ENCODE measurements around the gene EPHX1. TPM values are rescaled to one million over a fixed set of nuclear protein-coding genes. Genes with fewer than 3 reads are reported as not detected.

Gene EPHX1
- total and polyA plus RNA-seq, 4 donors = 93.8 to 1,448 (median 204) TPM

- TF ChIP-seq, protein P1, sequence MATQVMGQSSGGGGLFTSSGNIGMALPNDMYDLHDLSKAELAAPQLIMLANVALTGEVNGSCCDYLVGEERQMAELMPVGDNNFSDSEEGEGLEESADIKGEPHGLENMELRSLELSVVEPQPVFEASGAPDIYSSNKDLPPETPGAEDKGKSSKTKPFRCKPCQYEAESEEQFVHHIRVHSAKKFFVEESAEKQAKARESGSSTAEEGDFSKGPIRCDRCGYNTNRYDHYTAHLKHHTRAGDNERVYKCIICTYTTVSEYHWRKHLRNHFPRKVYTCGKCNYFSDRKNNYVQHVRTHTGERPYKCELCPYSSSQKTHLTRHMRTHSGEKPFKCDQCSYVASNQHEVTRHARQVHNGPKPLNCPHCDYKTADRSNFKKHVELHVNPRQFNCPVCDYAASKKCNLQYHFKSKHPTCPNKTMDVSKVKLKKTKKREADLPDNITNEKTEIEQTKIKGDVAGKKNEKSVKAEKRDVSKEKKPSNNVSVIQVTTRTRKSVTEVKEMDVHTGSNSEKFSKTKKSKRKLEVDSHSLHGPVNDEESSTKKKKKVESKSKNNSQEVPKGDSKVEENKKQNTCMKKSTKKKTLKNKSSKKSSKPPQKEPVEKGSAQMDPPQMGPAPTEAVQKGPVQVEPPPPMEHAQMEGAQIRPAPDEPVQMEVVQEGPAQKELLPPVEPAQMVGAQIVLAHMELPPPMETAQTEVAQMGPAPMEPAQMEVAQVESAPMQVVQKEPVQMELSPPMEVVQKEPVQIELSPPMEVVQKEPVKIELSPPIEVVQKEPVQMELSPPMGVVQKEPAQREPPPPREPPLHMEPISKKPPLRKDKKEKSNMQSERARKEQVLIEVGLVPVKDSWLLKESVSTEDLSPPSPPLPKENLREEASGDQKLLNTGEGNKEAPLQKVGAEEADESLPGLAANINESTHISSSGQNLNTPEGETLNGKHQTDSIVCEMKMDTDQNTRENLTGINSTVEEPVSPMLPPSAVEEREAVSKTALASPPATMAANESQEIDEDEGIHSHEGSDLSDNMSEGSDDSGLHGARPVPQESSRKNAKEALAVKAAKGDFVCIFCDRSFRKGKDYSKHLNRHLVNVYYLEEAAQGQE (IDR thresholded peaks at IDR 0.05) = no peak
- TF ChIP-seq HNF4A (conservative IDR thresholded peaks at IDR 0.05) (peak in 1 of 2 donors; percentile 12), GABPA (IDR thresholded peaks at IDR 0.05 in 1 of 2, conservative IDR thresholded peaks at IDR 0.05 in 1 of 2) (no peak), RXRA (IDR thresholded peaks at IDR 0.05) (no peak)
- TF ChIP-seq, protein P2, sequence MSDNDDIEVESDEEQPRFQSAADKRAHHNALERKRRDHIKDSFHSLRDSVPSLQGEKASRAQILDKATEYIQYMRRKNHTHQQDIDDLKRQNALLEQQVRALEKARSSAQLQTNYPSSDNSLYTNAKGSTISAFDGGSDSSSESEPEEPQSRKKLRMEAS (IDR thresholded peaks at IDR 0.05) = no peak
Observed at GRCh38 chr1:225772323-225772768, 37.6 kb upstream of the EPHX1 start (continued).

DNA sequence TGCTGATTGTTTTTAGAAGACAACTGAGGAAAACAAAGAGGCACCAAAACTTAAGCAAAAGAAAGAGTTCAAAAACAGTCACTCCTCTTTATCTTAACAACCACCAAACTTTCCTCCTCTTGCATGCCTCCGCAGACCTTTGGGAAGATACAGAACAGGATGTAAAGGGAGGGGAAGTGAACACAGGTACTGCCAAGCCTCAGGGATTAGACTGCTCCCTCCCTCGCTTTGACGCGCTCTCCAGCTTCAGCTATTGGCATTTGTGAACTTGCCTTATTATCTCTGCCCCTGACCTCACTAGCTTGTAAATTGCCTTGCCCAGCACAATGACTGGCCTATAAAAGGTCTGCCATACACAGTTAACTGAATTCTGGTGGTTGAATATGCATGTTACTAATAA, 37.1 kb upstream of the EPHX1 start:
- 38% methylated on average over 4 of the region's 4 CpGs for WGBS
- H3K27ac ChIP-seq (ENCODE audit: low read depth in 1 of 2, low read length in 2 of 2) = no peak overlapping the region

More for the DNA sequence above, 37.1 kb upstream of the EPHX1 start:
- Histone ChIP-seq H3K4me3 (ENCODE audit: low read depth in 1 of 3, low read length in 3 of 3) (no peak overlapping the region), H3K9ac (ENCODE audit: low read depth in 1 of 2, low read length in 2 of 2) (peak overlapping the region in 1 of 2 donors; percentile 52), H3K9me3 (ENCODE audit: control insufficient read depth in 4 of 4, low read length in 3 of 4) (no peaks in the 10 kb centered on the region), H3K27me3 (ENCODE audit: control insufficient read depth in 4 of 4, insufficient read depth in 4 of 4, low read length in 3 of 4) (no peaks in the 10 kb centered on the region), H3K4me1 (ENCODE audit: control insufficient read depth in 4 of 4, insufficient read depth in 4 of 4, low read length in 3 of 4) (peaks cover 0 to 13% (median 10%) of the 10 kb centered on the region in 4 donors), H3K36me3 (ENCODE audit: control insufficient read depth in 4 of 4, insufficient read depth in 3 of 4, low read depth in 1 of 4, low read length in 3 of 4) (no peaks in the 10 kb centered on the region)
- DNase-seq (ENCODE audit: low spot score) = no peak
- TF ChIP-seq CTCF (IDR thresholded peaks at IDR 0.05; ENCODE audit: low read depth, low read length, missing input control) (no peak), GABPA (IDR thresholded peaks at IDR 0.05 in 1 of 2, conservative IDR thresholded peaks at IDR 0.05 in 1 of 2) (no peak), SP1 (IDR thresholded peaks at IDR 0.05) (no peak), YY1 (IDR thresholded peaks at IDR 0.05) (no peak), NR2F2 (IDR thresholded peaks at IDR 0.05) (no peak), RAD21 (IDR thresholded peaks at IDR 0.05) (no peak), HNF4A (conservative IDR thresholded peaks at IDR 0.05) (no peak), JUND (IDR thresholded peaks at IDR 0.05) (no peak), EGR1 (IDR thresholded peaks at IDR 0.05; ENCODE audit: low read depth in 2 of 2) (no peak), FOXA2 (IDR thresholded peaks at IDR 0.05) (no peak), HNF4G (IDR thresholded peaks at IDR 0.05) (no peak), RXRA (IDR thresholded peaks at IDR 0.05) (no peak), TAF1 (conservative IDR thresholded peaks at IDR 0.05) (no peak)
- TF ChIP-seq, protein P2 (IDR thresholded peaks at IDR 0.05) = no peak
- TF ChIP-seq, protein P3, sequence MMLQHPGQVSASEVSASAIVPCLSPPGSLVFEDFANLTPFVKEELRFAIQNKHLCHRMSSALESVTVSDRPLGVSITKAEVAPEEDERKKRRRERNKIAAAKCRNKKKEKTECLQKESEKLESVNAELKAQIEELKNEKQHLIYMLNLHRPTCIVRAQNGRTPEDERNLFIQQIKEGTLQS (IDR thresholded peaks at IDR 0.05) = no peak
- TF ChIP-seq, protein P4, sequence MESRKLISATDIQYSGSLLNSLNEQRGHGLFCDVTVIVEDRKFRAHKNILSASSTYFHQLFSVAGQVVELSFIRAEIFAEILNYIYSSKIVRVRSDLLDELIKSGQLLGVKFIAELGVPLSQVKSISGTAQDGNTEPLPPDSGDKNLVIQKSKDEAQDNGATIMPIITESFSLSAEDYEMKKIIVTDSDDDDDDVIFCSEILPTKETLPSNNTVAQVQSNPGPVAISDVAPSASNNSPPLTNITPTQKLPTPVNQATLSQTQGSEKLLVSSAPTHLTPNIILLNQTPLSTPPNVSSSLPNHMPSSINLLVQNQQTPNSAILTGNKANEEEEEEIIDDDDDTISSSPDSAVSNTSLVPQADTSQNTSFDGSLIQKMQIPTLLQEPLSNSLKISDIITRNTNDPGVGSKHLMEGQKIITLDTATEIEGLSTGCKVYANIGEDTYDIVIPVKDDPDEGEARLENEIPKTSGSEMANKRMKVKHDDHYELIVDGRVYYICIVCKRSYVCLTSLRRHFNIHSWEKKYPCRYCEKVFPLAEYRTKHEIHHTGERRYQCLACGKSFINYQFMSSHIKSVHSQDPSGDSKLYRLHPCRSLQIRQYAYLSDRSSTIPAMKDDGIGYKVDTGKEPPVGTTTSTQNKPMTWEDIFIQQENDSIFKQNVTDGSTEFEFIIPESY (IDR thresholded peaks at IDR 0.05) = no peak

Data from liver (tissue), 9 donors.